Activated CD4-positive, alpha-beta T cell treated with anti-CD3 and anti-CD28 coated beads, Interleukin-2, amount 50 U/mL, for 48 hours (primary cell): ENCODE results near the gene RSBN1L.

ENCODE experiments used
- DNase-seq, 2 experiments: peaks; one replicate each; pipeline ENCODE4 v3.0.0-alpha.2; 2020

The RSBN1L gene

GRCh38 chr7:77734659-77735421 is 38.6 kb downstream of the RSBN1L start:
- no peak for DNase-seq

GRCh38 chr7:77735457-77735856 is 39.2 kb downstream of the RSBN1L start:
- DNase-seq: no peak

DNA sequence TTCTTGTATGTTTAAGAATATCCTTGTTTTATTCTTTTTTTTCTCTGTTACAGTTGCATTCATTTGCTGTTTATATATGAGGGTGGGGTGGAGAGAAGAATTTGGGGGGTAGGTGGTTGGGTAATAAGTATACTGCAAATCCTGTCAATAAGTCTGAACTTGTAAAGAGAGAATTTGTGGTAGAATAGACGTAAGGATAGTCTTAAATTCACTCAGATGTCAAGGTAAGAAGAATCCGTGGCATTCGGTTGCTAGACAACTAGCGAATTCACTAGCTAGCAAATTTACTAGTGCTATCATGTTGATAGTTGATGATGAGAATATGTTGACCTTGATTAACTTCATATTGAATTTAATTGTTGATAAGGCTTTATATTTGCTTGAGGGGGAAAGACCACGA is 40.7 kb downstream of the RSBN1L start:
- DNase-seq: no peak

GRCh38 chr7:77738382-77738781 is 42.1 kb downstream of the RSBN1L start:
- no peak for DNase-seq

GRCh38 chr7:77738871-77739270 is 42.6 kb downstream of the RSBN1L start:
- DNase-seq: no peak

DNA sequence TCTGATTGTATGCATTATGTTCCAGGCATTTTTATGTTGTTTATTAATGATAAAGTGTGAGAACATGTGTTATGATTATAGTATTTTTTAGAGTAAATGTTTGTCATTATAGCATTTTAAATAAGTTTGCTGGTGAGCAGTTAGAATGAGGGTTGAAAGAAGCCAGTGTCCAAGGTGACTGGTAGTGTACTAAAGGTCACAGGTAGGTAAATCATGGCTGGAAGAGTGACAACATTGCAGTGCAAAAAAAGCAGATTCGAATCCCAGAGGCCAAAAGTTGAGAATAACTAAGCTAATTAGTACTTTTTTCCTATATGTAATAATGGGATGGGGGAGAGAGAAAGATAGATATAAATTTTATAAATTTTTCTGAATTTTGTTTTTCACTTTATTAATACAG is 44.0 kb downstream of the RSBN1L start:
- DNase-seq: no peak

- DNase-seq: no peak
Observed at GRCh38 chr7:77743518-77743917, 47.3 kb downstream of the RSBN1L start.

GRCh38 chr7:77745746-77746145 is 49.5 kb downstream of the RSBN1L start:
- no peak for DNase-seq

DNA sequence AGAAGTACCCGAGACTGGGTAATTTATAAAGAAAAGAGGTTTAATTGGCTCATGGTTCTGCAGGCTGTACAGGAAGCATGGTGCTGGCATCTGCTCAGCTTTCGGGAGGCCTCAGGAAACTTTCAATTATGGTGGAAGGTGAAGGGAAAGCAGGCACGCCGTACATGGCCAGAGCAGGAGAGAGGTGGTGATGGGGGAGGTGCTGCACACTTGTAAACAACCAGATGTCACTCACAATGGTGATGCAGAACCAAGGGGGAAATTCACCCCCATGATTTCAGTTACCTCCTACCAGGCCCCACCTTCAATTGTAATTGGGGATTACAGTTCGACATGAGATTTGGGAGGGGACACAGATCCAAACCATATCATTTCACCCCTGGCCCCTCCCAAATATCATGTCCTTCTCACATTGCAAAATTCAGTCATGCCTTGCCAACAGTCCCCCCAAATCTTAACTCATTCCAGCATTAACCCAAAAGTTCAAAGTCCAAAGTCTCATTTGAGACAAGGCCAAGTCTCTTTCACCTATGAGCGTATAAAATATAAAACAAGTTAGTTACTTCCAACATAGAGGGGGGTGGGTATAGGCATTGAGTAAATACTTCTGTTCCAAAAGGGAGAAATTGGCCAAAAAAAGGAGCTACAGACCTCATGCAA is 50.0 kb downstream of the RSBN1L start:
- DNase-seq: no peak

- no peak for DNase-seq
Observed at GRCh38 chr7:77746824-77747165, 50.5 kb downstream of the RSBN1L start.

DNA sequence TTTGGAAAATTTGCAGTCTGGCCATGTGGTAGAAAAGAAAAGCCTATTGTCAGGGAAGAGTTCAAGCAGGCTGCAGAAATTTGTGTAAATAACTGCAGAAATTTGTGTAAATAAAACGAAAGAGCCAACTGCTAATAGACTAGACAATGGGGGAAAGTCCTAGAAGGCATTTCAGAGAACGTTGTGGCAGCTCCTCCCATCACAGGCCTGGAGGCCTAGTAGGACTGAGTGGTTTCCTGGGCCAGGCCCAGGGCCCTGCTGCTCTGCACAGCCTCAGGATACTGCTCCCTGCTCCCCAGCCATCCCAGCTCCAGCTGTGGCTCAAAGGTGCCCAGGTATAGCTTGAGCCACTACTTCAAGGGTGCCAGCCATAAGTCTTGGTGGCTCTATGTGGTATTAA is 50.9 kb downstream of the RSBN1L start:
- no peak for DNase-seq

DNA sequence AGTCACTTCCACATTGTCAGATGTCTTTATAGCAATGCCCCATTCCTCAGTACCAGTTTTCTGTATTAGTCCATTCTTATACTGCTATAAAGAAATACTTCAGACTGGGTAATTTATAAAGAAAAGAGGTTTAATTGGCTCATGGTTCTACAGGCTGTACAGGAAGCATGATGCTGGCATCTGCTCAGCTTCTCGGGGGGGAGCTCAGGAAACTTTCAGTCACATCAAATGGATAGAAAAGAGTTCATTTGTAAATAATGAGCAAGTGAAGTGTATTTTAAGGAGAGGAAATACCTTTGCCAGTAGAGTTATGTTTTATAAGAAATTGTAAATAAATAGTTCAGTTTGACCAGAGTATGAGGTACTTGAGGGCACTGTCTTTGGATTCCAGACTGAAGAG is 51.5 kb downstream of the RSBN1L start:
- DNase-seq: no peak

GRCh38 chr7:77752016-77752415 is 55.8 kb downstream of the RSBN1L start:
- no peak for DNase-seq

DNA sequence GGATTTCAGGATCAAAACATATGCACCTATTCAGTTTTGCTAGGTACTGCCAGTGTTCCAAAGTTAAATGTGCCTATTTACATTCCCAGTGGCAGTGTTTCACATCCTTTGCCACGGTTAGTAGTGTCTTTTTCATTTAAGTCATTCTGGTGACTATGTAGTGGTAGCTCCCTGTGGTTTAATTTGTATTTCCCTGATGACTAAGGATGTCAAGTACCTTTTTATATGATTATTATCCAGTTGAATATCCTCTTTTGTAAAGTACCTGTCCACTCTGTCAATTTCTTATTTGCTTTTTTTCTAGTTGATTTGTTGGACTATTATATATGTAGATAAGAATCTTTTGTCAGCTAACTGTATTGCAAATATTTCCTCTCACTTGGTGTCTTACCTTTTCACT is 56.9 kb downstream of the RSBN1L start:
- no peak for DNase-seq

DNA sequence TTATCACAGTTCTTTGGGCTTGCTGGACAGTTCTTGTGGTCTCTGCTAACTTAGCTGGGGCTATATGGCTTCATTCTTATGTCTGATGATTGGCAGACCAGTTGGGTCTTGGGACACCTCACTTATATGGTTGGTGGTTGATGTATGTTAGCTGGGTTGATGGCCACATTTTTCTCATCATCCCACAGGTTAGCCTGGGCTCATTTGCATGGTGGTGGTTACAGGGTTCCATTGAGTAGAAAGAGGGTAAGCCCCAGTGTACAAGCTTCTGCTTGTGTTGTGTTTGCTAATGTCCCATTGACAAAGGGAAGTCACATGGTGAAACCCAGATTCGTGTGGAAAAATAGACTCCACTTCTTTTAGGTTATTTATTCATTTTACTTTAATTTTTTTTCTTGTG is 61.3 kb downstream of the RSBN1L start:
- DNase-seq: no peak

DNA sequence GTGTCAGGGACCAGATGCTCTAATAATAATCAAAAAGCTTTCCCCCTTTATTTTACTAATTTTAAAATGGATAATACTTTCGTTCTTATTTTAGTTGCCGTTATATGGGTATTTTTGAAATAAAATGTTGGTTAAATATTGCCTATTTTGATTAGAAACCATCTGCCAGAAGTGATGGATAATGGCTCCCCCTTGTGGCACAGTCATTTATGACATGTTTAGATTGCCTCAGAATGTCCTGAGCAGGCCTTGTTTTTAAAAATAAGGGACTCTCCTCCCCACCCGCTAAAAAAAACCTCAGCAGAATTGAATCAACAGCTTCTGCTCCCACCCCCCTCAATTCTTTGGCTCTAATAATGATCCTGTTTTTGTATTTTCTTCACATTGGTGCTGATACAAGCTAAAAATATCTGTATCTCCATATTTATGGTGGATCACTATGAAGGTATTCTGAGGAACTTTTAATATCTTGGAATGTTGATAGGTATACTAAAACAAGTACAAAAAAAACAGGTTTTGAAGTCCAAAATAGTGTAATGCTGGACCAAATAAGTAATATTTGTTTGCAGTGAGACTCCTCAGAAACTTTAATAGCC is 63.1 kb downstream of the RSBN1L start:
- DNase-seq: peak; percentile 57 to 70

- DNase-seq: no peak
Observed at GRCh38 chr7:77760809-77761453, 64.7 kb downstream of the RSBN1L start.

DNA sequence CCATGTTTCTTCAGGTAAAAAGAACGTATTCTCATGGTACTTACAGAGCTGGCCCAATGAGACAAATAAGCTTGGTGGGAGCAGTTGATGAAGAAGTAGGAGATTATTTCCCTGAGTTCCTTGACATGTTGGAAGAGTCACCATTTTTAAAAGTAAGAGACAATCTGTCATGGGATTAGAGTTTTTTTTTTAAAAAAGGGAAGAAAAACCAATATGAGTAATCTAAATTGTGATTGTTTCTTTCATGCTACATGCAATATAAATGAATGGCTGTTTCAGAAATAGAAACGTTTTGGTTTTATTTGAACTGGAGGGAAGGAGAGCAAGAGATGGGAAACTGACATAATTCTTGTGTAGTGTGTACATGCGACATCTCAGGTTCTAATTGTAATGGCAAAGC is 69.2 kb downstream of the RSBN1L start:
- no peak for DNase-seq

DNA sequence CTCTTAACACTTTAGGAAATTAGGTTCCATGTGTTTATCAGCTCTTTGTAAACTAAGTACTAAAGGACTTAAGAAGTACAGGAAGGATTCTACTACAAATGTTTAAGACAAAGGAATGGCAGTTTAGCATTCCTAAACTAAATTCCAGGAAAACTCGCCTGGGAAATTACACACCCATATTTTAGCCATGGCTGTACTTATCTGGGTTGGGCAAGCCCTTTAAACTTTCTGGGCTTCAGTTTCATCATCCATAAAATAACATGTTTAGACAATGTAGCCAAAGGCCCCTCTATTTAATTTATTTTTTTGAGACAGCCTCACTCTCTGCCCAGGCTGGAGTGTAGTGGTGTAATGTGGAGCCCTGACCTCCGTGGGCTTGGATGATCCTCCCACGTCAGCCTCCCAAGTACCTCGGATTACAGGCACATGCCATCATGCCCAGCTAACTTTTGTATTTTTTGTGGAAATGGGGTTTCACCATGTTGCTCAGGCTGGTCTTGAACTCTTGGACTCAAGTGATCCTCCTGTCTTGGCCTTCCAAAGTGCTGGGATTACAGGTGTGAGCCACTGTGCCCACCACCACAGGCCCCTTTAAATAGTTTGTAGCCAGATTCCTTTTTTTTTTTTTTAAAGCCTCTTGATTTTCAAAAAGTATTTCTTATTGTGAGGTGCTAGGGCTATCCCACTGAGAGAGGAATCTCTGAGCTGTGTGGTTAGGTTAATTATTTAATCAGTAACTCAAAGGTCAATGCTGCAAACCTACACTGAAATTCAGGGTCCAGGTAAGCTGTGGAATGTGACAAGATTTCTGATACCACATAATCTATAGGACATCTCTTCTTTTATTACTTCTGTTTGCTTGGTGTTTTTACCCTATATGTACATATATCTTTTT is 69.9 kb downstream of the RSBN1L start:
- DNase-seq: no peak

GRCh38 chr7:77766801-77767605 is 70.7 kb downstream of the RSBN1L start:
- no peak for DNase-seq

- no peak for DNase-seq
Observed at GRCh38 chr7:77770316-77770715, 74.1 kb downstream of the RSBN1L start.

GRCh38 chr7:77771901-77772300 is 75.6 kb downstream of the RSBN1L start:
- no peak for DNase-seq
